NCI-H2196 (cell line): ENCODE data around the gene SIGLEC12.
"Not testable (repeated sequence)": the region's sequence is repeated elsewhere in the genome, so short reads cannot be mapped to it uniquely, and the experiment has no call there.

Experiments used
- DNase-seq: peaks from one replicate; lab custom pipeline; 2025; ENCODE audit not compliant: unreplicated experiment; lab: John Stamatoyannopoulos, UW

SIGLEC12 gene

DNA sequence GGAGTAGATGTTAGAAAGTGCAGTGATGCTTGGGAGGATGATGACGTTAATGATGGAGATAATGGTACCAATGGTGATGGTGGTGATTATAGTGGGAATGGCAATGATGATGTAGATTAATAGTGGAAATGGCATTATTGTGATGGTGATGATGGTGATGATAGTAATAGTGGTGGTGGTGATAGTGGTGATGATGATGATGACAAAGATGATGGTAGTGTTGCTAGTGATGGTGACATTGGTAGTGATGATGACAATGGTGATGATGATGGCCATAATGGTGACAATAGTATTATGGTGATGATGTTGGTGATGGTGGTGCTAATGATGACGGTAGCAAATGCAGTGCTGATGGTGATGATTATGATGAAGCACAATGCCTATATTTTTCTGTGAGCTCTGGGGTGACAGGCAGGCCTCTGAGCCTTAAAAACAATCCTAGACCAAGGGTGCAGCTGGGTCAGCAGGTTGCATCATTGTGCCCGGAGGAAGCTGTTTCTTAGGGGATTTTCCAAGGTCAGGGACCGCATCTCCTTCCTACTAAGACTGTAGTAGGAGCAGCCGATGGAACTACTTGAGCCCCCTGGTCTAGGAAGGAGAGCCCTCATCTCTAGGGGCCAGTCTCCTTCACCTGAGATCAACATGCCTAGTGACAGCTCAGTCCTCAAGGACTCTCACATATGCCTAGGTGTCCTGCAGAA is 15.5 kb downstream of the SIGLEC12 start:
- DNase-seq = no peak

DNA sequence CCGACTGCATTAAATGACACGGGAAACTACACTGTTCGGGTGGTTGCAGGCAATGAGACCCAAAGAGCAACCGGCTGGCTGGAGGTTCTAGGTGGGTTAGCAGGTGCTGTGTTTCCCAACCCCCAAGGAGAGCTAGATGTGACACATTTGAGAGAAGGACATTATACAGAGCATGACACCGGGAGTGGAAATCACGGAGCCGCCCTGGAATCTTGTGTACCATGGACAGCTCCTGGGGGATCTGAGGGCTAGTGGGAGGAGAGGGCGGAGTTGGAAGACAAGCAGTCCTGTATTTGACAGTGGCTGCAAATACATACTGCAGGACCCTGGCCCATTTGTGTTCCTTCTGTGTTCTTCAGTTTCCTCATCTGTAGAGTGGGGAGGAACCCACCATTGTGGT is 21.0 kb downstream of the SIGLEC12 start:
- DNase-seq = no peak

DNA sequence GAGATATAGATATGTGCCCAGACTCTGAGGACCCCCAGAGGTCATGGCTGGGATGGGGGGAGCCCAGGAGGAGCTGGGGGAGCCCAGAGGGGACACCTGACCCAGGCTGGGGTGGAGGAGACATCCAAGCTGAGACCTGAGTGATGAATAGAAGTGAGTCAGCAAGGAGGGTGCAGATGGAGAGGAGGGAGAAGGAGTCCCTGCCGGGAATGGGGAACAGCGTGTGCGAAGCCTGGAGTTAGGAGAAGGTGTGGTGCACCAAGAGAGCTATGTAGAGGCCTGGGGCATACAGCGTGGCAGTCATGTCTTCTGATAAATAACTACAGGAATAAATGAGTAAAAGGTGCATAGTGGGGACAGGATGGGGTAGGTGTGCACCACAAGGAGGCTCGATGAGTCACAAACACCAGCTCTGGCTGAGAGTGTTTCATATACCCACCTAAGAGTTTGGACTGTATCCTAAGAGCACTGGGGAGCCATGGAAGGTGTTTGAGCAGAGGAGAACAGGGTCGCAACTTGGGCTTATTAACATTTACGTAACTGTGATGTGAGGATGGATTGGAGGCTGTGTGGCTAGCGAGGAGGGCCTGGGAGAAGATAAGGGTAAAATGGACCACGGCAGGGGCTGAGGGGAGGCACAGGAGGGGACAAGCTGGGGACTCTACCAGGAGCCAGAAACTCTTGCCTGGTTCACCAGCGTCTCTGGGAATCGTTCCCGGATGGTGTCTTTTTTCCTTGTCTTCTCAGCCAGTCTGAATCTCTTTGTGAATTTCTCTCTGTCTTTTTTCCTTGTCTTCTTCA is 21.9 kb downstream of the SIGLEC12 start:
- no peak for DNase-seq

DNA sequence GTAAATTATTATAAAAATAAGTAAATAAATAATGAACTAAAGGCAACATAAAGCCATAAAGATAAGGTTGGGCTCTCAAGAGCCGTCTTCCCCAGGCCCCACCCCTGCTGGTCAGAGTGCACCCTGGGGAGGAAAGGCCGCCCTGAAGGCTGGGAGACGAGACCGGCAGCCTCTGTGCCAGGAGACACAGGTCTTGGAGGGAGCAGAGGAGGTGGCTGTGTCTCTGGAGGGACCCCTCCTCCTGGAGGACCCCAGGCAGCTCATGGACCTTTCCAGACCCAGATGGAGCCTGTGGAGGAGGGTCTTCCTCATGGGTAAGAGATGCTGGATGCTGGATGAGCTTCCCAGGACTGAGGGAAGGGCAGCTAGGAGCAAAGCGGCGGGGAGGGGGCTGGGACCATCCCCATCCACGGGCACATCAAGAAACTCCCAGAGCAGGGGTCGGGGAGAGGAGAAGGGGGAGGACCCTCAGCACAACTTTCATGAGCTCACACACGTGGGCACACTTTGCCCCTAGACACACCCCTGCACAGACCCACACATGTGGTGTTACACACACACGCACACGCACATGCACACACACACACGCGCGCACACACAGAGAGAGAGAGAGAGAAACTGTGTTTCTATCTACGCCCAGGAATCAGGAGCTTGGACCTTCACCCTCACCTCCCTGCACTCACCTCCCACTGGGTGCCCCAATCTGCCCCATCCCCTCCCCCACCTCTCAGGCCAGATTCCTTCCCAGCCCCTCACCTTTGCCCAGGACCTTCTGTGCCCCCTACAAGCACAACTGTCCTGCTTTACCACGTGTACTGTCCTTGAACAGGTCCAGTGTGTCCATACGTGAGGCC is 23.0 kb downstream of the SIGLEC12 start, which contains the start of gene CEACAM18:
Gene CEACAM18 (plus strand): TSS at position 159 of the 854 bp plus-strand sequence.
- DNase-seq = no peak

DNA sequence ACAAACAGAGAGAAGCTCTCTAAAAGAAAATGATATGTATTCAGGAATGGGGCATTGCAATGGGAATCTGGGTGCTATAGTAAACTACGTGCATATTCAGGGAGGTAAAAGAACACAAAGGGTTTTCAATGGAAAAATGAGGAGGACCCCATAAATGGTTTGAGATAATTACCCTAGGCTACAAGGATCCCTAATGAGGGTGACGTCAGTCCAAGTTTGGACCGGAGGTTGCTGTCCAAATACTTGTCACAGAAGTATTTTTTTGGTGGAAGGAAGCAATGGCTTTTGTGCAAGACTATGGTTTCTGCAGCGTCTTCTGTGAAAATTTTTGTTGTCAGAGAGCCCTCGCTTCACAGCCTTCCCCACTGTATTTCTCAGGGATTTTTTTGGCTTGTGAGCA is 24.3 kb downstream of the SIGLEC12 start:
- DNase-seq = no peak

DNA sequence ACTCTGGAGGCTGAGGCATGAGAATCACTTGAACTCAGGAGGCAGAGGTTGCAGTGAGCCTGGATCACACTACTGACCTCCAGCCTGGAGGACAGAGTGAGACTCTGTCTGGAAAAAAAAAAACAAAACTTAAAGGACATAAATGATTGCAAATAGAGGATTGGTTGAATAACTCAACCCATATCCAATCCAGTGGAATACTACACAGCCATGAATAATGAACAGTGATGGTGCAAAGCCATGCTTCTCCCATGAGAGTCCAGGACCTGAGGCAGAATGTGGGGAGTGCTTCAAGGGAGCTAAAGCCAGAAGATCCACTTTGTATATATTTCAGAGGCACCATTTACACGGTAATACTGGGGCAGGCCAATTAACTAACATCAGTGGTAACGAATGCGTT is 25.4 kb downstream of the SIGLEC12 start:
- DNase-seq = no peak

DNA sequence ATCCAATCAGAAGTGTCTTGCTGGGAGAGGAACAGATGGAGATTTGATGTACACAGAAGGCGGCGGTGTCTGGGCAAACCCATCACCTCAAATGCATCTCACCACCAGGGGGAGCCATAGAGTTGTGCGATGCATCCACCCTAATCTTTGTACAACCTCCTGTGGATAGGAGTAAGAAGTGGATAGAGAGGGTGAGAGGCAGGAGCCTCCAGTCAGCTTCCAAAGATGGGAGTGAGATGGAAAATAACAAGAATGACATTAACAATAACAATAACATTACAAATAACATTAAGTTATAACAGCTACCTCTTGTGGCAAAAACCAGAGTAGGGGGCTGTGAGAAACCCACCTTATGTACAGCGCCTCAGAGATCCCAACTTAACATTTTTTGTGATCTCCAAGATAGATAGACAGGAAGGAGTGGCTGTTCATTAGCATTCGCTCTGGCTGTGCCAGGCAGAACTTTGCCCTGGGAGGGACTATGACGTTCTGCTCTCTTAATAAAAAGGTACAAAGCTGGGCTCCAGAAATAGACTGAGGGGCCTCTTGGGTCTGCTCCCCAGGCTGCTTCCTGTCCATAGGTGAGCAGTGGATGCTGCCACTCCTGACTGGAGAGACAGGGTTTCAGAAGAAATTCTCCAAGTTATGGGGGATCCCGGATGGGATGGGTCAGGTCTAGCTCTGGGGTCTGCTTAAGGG is 28.4 kb downstream of the SIGLEC12 start:
- peak; percentile 68 for DNase-seq

DNA sequence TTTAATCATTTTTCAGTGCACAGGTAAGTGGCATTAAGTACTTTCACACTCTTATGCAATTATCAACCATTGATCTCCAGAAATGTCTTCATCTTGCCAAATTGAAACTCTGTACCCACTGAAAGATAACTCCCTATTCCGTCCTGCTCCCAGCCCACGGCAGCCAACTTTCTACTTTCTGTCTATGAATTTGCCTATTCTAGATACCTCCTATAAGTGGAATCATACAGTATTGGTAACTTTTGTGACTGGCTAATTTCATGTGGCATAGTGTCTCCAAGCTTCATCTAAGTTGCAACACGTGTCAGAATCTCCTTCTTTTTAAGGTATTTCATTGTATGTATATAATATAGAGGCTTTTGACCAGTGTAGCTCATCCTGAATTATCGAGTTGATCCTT is 29.0 kb downstream of the SIGLEC12 start:
- no peak for DNase-seq

DNA sequence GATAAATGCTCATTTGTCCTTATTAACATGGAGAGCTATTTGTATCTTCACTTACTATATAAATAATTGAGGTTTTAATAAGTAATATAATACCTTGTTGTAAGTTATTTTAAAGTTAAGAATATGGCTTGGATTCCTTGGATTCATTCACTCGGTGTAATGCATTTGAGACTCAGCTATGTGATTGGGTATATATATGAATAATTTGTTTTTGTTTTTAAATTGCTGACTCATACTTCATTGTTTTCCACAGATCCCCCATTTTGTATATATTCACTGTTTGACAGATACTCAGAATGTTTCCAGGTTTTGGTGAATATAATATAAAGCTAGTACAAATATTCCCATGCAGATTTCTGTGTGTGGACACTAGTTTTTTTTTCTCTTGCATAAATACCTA is 30.1 kb downstream of the SIGLEC12 start:
- DNase-seq = no peak

DNA sequence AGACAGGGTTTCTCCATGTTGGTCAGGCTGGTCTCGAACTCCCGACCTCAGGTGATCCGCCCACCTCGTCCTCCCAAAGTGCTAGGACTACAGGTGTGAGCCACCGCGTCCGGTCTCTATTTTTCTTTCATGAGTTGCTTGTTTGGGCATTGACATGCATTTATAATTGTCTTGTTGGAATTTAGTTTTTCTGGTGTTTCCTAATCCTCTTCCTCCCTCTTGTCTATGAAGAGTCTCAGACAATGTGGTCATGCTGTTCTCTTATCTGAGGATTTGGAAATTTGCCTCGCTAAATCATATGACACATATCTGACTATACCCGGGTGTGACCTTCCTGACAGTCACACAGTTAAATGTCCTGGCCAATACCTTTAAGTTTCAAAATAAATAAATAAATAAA is 30.6 kb downstream of the SIGLEC12 start:
- no peak for DNase-seq

DNA sequence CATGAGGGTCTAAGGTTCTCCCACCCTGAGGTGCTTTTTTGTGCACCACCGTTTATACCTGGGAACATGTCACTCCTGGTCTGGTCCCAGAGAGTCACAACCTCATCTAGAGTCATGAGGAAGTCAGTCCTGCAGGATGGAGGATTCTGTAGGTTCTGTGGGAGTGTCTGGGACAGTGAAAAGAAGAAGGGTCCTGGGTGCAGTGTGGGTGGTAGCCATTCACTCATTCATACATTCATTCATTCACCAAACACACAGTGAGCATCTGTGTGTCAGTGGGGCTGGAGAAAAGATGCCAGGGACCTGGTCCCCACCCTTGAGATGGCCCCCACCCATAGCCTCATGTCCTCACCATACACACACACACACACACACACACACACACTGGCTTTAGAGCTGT is 32.0 kb downstream of the SIGLEC12 start:
- DNase-seq = no peak

DNA sequence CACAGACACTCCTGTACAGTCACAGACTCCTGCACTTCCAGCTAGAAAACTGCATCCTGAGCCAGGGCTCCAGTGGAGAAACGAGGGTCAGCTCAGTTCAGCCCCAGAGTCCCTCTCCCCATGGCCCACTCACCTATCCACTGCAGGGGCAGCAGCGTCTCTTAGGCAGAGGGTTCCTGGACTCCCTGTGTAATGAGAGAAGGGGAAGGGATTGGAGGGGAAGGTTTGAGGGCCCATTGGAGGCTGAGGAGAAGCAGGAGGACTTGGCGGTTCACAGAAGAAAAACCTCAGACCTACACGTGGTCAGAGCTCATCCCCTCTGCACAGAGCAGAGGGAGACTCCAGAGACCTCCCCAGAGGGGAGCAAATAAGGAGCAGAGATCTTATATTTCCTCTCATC is 32.4 kb downstream of the SIGLEC12 start:
- no peak for DNase-seq

DNA sequence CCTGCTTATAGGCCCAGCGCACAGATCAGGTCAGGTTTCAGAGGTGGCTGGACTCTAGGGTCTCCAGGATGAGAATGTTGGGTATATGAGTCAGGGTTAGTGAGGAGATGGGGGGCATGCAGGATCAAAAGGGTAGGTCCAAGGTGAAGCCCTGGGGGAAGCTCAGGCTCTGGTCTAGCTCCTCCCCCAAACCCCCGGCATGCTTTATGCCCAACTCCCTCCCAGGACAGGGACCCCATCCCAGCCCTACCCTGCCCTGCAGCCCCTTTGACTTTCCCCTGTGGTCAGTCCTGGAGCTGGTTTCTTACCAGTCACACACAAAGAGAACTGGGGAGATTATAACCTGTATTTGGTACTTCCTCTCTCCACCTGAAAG is 33.1 kb downstream of the SIGLEC12 start:
- no peak for DNase-seq

DNA sequence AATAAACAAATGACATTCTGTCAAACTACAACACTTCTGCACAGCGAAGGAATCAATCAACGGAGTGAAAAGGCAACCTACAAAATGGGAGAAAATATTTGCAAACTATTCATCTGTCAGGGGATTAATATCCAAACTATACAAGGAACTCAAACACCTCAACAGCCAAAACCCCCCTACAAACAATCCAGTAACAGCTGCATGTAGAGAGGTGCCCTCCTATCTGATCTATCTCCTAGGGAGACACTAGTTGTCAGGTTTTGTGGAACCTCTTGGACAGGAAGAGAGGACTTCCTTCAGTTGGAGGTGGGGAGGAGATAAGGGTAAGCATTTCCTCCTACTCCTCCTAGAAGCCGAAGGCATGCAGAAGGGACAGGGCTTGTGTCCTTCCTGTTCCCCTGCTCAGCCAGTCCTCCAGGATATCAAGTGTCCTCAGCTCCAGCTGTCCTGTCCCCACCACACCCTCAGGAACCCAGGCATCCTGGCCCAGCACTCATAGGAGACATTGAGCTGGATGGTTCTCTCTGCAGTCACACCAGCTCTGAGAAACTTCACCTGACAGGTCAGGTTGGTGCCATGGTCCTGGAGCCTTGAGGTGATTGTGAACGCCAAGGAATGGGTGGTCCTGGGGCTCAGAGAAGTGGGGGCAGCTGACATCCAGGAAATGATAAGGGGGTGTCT is 33.6 kb downstream of the SIGLEC12 start:
- DNase-seq = no peak

DNA sequence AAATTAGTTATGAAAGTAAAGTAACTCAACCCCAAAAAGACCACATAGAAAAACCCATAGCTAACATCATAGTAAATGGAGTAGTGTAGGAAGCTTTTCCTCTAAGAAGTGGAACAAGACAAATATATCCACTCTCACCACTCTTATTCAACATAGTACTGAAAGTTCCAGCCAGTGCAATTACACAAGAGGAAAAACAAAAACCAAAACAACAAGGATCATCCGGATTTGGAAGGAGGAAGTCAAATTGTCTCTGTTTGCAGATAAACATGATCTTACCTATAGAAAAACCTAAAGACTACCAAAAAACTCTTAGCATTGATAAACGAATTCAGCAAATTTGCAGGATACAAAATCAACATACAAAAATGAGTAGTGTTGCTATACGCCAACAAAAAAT is 34.9 kb downstream of the SIGLEC12 start:
- no peak for DNase-seq

DNA sequence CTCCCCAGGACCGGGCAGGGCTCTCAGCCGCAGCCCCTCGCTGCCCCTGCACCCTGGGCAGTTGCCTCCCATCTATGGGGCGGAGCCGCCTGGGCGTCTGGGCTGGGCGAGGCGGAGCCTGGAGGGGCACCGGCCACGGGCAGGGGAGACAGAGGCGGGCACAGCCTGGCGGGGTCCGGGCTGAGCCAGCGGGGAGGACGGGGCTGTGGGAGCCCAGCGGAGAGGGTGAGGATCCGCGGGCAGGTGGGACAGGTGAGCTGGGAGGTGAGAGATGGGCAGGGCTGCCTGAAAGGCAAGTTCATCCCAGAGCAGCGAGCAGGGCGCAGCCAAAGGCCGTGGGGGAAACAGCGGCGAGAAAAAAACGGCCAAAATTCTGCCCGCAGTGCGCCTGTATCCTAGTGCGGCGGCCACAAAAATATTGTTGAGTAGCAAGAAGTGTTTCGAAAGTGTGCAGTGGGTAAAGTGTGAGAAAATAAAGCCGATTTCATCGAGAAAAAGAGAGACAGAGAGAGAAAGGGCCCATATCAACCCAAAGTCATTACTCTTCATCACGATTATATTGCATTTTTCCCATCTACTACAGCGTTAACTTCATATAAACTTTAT is 37.5 kb downstream of the SIGLEC12 start:
- DNase-seq = not testable (repeated sequence)

DNA sequence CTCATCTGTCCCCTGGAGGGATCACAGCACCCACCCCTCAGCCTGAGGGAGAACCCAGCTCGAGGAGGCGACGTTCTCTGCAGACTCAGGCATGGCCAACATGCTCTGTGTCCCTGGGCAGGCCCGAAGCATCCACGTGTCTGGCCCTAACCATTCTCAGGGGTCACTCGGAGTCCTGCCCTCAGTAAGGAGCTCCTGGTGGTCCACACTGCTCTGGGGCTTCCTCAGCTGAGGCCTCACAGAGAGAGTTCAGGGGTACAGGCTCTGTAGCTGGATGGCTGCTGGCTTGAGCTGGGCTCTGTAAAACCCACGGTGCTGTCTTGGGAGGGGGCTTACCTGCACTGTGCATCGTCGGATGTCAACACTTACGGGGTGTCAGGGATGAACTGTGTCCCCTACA is 38.9 kb downstream of the SIGLEC12 start:
- DNase-seq = no peak

DNA sequence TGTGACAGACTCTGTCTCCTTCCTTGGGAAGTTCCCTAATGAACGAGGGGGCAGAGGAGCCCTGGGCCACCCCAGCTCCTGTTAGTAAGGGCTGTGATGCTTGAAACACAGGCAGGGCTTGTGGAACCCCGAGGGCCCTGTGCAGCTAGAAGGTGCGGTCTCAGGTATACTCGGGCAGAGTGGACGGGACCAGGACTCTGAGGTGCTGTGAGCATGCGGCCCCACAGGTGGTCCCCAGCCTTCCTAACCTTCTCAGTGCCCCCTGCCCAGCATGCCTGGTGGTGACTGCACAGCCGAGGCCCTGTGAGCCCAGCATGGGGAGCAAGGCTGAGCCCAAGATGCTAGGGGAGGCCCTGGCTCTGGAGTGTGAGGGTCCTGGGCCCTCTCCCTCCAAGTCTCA is 39.3 kb downstream of the SIGLEC12 start:
- DNase-seq = no peak

DNA sequence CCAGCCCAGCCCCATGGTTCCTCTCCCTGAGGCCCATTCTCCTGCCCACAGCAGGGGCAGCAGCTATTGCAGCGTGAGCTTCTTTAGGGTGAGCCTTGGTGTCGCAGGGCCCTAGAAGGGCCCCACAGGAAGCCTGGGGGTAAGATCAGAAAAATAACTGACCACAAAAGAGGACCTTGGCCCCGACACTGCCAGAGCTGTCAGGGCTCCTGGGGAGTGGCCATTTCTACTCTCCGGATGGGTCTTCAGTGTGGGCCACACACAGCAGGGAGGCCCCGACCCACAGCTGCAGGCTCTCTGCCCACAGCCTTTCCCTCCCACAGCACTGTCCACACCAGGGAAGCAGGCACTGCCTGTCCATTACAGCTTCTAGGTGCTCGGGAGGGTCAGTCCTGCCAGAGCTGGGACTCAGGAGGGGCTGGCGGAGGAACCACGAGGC is 39.9 kb downstream of the SIGLEC12 start:
- DNase-seq = no peak
